Measurements from ENCODE around the gene TMEM50A.
"Not testable (repeated sequence)": the region's sequence is repeated elsewhere in the genome, so short reads cannot be mapped to it uniquely, and the experiment has no call there.

The TMEM50A gene

DNA sequence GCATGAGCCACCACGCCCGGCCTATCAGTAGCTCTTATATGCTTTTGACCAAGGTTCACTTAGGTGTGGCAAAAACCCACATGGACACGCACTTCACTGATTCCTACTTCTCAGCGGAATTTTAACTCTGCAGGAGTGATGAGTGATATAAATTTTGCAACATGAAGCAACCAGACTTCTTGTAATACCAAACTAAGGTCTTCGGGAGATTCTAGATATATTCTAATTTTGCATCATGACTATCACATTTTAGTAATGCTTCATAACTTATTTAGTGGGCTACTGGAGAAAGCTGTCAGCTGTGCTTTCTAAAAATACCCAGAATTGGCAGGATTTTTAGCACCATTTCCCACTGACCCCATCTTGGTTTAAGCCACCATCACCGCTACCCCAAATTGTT lies 54.7 kb downstream of the TMEM50A start:
- no peak for TF ChIP-seq JUND (IDR thresholded peaks at IDR 0.05; ENCODE audit: low read depth)
- no peak for DNase-seq (ENCODE audit: low read depth in 1 of 2, low spot score in 1 of 2)
- in situ Hi-C loops (cut with HindIII; ENCODE audit: low pct_unique_long_range_greater_than_20kb, low sequenced_read_pairs): no loop called here

DNA sequence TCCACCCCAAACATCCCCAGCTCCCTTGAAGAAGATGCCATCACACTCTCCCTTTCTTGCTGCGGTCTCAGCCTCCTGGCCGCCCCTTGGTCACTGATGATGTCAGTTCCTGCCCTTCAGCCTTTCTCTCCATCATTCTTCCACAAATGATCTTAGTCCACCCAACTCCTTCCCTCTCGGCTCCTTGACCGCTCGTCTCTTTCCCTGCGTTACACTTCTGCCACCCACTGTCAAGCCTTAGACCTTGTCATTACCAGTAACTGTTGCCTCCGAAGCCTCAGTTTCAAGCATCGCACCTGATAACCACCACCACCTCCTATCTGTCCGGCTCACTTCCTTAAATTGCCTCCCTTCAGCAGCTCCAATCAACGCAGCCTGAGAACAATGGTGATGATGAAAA lies 59.4 kb downstream of the TMEM50A start:
- DNase-seq (ENCODE audit: low read depth in 1 of 2, low spot score in 1 of 2); in situ Hi-C loops (cut with HindIII; ENCODE audit: low pct_unique_long_range_greater_than_20kb, low sequenced_read_pairs): not testable (repeated sequence)

DNA sequence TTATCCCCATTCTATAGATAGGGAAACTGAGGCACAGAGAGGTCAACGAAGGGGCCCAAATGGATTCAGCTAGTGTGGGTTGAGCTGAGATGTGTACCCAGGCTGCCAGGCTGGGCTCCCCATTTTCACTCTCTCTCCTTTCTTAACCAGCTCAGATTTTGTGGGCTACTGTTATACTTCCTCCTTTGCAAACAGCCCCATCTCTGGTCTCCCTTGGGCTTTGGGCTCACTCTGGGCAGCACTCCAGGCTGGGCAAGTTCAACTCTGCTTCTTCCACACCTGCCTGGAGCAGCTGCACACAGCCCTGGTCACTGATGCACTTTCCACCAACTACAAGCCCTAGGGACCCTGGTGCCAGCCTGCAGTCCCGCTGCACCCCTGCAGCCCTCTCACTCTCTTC lies 59.9 kb downstream of the TMEM50A start:
- not testable (repeated sequence) for DNase-seq (ENCODE audit: low read depth in 1 of 2, low spot score in 1 of 2)

DNA sequence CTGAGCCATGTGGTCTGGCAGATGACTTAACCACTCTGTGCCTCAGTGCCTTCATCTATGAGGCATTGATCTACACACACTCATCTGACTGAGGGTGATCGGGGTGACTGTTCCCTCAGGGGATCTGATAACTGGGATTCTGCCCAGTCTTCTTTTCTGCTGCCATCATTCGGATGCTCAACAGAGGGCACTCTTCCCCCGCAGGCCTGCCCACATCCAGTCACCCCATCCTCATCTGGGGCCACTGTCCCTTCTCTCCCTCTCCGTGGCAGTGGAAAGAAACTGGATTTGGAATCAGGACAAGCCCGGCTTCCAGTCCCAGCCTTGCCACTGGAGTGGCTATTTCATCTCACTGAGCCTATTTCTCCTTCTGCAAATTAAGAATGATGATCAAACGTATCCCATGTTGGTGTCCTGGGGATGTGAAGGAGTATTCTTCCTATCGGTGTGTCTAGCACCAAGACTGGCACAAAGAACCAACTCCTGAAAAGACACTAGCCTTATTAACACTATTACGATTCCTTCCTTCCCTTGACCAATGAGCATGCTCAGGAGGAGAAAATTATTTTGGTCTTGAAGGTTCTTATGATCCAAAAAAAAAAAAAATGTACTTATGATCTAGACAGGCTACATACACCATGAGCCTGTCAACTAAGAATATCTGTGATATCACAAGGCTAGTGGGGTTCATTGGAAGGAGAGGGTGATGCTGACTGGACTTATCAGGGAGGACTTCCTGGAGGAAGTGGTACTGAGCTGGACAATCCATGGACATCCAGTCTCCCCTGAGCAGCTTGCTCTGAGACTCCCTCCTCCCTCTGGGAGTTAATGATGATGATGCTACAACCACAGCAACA lies 65.0 kb downstream of the TMEM50A start:
- DNase-seq (ENCODE audit: low read depth in 1 of 2, low spot score in 1 of 2); in situ Hi-C loops (cut with HindIII; ENCODE audit: low pct_unique_long_range_greater_than_20kb, low sequenced_read_pairs): not testable (repeated sequence)

More for the DNA sequence above, 59.9 kb downstream of the TMEM50A start:
- in situ Hi-C loops (cut with HindIII; ENCODE audit: low pct_unique_long_range_greater_than_20kb, low sequenced_read_pairs): not testable (repeated sequence)

DNA sequence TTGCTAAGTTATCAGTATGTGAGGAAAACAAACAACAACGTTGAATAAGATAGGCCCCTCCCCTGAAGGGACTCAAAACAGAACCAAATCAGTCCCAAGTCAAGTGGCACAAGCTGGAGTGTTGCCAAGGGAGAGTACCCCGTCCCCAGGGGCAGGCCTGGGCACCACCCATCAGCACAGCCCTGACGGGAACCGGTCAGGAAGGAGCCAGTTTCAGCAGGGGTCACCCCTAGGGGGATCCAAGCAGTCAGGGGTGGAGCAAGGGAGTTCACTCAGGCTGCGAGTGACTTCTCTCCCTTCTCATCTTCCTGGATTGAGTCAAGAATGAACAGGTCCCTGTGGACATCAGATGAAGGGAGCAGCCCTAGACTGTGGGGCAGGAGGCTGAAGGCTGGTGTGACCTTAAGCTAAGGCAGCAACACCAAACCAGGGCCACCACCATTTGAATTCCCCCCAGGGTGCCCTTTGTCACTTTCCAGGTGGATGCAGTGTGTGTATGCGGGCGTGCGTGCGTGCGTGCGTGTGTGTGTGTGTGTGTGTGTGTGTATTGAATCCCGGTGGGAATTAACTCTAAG lies 67.7 kb downstream of the TMEM50A start:
- in situ Hi-C loops (cut with HindIII; ENCODE audit: low pct_unique_long_range_greater_than_20kb, low sequenced_read_pairs); DNase-seq (ENCODE audit: low read depth in 1 of 2, low spot score in 1 of 2): not testable (repeated sequence)

DNA sequence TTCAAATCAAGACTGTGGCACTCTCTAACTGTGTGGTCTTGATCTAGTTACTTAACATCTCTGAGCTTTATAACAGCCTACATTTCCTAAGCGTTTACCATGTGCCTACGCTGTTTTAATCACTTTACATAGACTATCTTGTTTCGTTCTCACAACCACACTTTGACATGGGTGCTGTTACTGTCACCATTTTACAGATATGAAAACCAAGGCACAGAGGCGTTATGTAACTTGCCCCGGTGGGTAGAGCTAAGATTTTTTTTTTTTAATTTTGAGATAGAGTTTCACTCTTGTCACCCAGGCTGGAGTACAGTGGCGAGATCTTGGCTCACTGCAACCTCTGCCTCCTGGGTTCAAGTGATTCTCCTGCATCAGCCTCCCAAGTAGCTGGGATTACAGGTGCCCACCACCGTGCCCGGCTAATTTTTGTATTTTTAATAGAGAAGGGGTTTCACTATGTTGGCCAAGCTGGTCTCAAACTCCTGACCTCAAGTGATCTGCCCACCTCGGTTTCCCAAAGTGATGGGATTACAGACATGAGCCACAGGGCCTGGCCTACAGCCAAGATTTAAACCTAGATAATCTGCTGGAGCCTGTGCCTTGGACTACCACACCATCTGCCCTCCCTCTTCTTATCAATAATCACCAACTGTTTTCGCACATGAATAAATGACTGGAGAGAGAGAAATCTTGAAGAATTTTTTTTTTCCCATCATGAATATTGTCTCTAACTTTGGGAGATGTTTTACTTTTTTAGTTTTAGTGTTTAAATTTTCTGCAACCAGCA lies 71.7 kb downstream of the TMEM50A start:
- DNase-seq (ENCODE audit: low read depth in 1 of 2, low spot score in 1 of 2); in situ Hi-C loops (cut with HindIII; ENCODE audit: low pct_unique_long_range_greater_than_20kb, low sequenced_read_pairs): not testable (repeated sequence)

Data from T47D (cell line).